ENCODE measurements around the gene ARID2.

ARID2 gene

DNA sequence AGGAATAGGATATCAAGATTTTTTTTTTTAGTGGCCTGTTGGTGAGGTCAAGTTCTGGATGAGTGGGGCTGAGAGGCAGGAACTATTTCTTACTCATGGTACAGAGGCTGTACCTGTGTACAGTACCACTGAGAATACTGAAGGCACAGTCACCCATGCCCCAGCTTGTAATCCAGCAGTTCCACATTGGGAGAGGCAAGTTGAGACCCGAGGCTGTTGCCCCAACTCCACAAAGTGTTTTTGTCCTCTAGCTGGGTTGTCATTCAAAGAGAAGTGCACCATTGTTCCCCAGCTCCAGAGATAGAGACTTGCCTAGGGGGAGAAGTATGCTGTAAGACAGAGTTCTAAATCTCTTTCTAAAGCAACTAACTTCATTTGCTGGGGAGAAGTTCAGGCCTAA, 38.7 kb downstream of the ARID2 start:
- DNase-seq (ENCODE audit: low spot score): no peak

DNA sequence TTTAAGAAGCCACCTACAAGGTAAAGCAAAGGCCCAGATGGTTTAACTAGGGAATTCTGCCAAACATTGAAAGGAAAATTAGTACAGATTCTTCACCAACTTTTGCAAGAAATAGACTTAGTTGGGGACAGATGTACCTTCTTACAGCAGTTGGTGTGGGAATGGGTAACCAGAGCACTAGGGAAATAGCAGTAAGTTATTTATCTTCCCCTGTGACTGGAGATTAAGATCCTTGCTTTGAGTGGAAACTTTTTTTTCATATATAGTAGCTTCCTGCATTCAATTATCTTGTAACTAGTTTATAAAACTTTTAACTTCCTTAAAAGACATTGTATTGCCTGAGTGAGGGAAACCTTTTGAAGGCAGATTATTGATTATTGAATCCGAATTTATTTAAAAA, 44.2 kb downstream of the ARID2 start:
- no peak for DNase-seq (ENCODE audit: low spot score)

DNA sequence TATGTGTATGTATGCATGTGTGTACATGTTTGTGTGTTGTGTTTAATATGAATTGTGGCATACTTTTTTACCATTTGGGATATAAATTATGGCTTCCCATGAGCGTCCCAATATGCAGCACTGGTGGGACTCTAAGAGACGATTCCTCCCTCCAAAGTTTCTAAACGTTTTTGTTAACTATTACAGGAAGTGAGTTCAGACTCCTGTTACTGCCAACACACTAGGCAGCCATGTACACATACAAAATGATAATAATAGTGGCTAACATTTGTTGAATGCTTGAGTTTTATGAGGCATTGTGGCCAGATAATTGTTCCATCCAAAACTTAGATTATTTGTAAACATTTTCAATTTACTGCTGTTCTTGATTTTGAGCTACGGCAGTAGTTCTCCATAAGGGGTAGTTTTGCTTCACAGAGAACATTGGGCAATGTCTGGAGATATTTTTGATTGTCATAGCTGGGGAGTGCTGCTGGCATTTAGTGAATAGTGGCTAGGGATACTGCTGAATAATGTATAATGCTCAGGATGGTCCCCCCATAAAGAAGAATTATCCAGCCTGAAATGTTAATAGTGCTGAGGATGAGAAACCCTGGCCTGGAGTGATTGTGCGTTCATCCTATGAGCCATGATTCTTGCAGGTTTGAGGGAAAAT, 45.1 kb downstream of the ARID2 start:
- no peak for DNase-seq (ENCODE audit: low spot score)

DNA sequence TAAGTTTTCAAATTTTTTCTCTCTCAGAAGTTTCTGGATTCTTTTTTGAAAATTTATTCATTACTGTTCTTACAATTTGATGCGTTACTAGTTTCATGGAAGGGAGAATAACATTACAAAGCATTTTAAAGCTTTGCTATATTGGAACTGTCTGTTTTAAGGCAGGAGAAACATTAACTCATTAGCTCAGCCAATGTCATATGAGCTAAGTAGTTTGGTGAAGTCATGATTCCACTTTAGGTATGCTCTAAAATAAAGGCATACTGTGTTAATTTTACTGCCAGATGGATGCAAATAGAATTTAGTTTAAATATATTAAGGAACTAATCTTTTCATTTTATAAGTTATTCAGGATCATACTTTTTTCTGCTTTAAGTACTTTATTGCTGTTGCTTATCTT, 46.0 kb downstream of the ARID2 start:
- DNase-seq (ENCODE audit: low spot score): no peak

DNA sequence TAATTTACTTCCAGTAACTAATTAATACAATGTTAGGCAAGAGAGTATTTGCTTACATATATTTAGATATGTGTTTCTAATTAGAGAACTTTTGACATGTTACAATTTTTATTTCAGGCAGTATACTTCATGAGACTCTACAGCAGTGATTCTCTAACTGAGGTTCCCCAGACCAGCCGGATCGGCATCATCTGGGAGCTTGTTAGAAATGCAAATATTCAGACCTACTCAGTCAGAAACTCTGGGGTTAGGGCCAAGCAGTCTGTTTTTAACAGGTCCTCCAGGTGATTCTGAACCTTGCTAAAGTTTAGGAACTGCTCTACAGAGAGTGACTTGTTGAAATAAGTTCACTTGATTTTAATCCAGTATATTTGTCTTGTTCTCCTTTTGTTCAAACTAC, 46.5 kb downstream of the ARID2 start:
- DNase-seq (ENCODE audit: low spot score): no peak

DNA sequence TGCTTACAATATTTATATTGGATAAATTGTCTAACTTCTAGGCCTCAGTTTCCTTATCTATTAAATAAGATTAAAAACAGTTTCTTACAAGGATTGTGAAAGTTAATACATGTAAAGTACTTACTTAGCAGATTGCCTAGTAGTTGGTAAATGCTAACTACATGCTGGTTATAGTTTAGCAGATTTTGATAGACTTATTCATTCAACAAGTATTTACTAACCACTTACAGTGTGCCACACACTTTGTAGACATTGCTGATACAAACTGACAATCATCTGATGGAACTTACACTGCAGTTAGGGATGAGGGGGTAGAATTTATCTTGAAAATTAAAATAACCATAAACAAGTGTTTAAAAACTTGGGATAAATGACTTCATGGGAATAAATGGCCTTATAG, 50.4 kb downstream of the ARID2 start:
- no peak for DNase-seq (ENCODE audit: low spot score)

DNA sequence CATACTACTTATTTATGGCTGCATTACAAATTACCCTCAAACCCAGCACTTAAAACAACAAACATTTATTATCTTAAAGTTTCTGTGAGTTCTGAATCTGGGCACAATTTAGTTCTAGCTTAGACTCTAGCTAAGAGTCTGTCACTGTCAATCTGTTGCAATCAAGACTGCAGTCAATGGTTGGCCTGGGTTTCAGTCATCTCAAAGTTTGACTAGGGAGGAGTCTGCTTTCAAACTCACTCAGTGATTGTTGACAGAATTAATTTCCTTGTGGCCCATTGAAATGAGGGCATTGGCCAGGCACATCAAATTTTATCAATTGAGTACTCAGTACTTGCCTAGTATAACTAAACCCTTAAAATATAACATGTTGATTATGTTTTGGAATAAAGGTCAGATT, 51.6 kb downstream of the ARID2 start:
- DNase-seq (ENCODE audit: low spot score): no peak

DNA sequence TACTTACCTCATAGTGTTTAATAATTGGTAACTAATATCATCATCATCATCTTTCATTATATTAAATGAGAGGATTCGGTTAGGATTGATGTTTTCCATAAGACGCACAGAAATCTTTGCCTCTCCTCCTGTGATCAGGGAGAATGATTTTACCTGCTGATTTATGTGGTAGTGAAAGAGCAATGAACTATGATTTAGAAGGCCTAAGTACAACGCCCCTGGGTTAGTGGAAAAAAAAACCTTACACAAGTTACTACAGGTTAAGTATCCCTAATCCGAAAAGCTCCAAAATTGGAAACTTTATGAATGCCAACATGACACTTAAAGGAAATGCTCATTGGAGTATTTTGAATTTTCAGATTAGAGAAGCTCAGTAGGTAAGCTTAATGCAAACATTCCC, 55.8 kb downstream of the ARID2 start:
- no peak for DNase-seq (ENCODE audit: low spot score)

DNA sequence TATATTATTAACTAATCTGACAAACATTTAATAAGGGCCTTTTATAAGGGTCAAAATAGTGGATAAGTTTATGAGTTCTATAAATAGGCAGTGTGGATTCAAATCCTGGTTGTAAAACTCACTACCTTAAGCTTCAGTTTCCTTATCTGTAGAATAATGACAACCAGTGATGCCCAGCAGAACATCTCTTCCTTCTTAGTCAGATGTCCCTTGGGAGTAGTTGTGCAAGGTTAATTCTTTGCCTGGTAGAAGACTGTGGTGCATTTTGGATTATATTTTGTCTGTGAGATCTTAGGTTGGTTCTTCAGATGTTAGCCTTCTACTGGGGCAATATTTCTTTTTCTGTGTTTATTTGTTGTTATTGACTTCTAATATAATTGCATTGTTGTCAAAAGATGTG, 59.5 kb downstream of the ARID2 start:
- no peak for DNase-seq (ENCODE audit: low spot score)

DNA sequence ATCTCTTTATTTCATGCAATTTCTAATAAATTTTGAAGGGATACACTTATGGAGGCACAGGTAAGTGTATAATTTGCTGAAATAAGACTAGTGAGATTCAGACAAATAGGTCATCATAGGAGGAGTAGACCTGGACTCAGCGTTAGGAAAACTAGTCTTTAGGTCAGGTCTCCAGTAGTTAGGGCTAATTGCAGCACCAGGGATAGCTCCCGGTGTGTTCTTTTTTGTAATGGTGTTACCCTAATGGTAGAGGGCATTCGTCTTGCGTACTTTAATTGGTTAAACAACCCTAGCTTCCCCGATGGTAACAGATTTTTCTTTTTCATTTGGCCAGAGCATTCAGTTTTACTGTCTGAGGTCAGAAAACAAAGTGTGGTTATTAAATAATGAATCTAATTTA, 64.9 kb downstream of the ARID2 start:
- DNase-seq (ENCODE audit: low spot score): no peak

DNA sequence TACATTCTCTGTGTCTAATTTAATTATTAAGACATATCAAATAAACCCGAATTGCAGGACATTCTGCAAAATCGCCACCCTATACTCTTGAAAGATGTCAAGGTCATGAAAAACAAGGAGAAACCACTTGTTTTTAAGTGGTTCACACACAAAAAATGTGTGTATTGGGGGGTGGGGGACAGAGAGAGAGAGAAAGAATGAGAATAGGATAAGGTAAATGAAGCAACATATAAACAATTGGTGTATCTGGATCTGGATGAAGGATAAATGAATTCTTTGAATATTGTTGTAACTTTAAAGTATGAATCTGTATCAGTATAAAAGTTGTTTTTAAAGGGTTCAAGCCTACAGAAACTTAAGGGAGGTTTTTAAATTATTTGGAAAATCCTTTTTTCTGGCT, 72.1 kb downstream of the ARID2 start:
- no peak for DNase-seq (ENCODE audit: low spot score)

DNA sequence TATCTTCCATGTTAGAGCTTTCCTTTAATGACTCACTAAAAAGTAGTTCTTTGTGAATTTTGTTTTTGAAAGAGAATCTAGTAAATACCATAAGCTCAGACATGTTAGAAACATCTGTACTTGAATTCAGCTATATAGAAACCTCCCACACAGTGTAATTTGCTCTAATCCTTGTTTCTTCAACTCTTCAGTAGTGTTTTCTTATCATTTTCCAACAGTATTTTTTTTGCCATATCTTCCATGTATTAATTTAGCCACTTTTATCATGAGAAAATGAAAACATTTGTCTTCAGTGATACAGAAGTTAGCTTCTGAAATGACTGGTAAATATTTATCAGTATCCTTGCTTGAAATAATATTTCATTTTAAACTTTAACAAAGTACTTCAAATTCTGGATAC, 73.6 kb downstream of the ARID2 start:
- DNase-seq (ENCODE audit: low spot score): no peak

DNA sequence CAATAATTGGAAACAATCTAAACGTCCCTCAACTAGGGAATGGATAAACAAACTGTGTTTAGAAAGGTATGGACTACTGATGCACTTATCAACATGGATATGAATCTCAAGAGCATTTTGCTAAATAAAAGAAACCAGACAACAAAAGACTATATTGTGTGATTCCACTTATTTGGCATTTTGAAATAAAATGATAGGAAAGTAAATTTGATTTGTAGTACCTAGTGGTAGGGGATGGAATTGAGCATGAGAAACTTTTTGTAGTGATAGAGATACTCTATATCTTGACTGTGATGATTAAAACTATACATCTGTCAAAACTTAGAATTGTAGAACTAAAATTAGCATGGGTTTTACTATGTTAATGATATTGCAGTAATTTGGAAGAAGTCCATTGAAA, 87.1 kb downstream of the ARID2 start:
- no peak for DNase-seq (ENCODE audit: low spot score)

DNA sequence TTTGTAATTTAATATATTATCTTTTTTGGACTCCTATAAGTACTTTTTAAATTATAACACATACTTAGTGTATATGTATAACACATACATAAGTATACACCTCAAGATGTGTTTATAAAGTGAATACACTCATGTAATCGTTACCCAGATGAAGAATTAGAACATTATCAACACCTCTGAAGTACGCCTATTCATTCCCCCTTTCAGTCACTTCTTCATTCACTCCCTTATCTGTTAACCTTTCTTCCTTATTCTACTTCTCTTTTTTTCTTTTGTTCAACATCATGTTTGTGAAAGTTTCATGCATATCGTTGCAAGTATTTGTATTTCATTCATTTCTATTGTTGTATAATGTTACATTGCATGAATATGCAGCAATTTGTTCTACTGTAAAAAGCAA, 98.5 kb downstream of the ARID2 start:
- no peak for DNase-seq (ENCODE audit: low spot score)

DNA sequence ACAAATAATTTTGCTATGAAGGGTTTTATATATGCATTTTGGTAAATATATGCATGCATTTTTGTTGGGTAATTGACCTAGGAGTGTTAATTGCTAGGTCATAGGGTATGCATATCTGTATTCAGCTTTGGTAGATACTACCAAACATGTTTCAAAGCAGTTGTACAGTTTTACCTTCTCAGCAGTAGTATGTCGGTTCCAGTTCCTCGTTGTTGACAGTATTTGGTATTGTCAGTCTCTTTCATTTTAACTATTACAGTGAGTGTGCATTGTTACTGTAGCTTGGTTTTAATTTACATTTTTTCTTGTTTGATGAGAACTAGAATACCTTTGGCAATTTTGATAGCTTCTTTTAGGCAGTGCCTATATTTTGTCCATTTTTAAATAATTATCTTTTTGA, 98.9 kb downstream of the ARID2 start:
- DNase-seq (ENCODE audit: low spot score): no peak

DNA sequence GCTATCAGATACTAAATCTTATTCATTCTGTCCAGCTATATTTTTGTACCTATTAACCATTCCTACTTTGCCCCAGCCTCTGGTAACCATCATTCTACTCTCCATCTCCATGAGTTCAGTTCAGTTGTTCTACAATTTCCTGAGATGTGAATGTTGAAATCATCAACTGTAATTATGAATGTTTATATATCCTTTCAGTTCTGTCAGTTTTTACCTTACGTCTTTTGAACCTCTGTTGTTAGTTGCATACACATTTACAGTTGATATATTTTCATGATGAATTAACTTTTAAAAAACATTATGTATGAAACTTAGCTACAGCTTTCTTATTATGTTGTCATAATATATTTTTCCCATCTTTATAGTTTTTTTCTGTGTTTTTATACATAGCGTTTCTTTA, 102.1 kb downstream of the ARID2 start:
- DNase-seq (ENCODE audit: low spot score): no peak

DNA sequence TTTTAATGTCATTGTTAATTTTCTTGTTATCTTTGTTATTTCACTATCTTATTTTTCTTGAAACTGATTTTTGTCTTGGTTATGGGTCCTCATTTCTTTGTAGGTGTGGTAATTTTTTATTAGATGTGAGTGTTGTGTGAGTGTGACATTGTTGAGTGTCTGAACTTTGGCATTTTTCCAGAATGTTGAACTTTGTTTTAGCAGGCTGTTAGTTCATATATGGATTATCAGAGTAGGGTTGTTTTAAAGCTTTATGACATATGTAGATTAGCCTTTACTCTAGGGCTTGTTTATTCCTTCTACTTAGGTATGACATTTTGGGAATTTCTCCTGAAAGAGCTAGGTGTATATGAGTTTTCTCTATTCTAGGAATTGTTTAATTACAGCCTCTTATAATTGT, 103.9 kb downstream of the ARID2 start:
- no peak for DNase-seq (ENCODE audit: low spot score)

DNA sequence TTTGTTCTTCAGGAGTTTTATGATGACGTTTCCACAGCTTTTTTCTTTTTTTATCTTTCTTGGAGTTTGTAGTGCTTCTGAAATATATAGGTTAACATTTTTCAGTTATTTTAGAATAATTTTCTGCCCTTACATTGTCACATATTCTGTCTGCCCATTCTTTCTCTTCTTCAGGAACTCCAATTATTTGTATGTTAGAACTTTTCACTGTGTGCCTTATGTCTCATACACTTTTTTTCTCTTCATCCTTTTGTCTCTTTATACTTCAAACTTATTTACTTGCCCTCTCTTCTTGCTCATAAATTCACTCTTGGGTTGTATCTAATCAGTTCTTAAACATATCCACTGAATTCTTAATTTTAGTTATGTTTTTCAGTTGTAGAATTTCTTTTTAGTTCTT, 105.3 kb downstream of the ARID2 start:
- no peak for DNase-seq (ENCODE audit: low spot score)

DNA sequence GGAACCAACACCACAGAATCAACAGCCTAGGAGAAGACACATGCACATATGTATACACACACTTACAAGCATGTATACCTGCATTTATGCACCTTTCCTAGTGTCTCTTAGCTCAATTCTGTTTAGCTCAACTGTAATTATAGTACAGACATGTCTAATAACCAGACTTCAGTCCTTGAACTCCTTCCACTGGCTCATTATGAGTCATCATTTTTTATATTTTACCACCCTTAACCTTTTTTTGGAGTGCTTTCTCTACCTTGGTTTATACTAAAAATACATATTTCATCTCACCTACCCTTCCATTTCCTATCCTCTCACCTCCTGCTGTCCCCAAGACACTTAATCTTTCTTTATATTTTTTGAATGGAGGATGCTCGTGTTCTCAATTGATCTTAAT, 110.4 kb downstream of the ARID2 start:
- no peak for DNase-seq (ENCODE audit: low spot score)

DNA sequence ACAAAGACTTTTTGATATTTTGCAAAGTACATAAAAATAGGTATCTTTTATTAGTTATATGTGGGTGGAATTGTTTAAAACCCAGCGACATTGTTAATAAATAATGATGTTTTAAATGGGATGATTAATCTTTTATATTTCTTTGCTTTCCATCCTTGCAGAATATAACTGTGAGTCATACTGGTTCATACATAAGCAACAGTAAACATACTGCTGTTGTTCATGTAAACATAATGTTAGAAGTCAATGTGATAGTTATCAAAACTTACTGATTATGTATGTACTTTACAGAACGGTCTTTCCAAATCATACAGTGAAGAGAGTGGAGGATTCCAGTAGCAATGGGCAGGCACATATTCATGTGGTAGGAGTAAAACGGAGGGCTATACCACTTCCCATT, 119.8 kb downstream of the ARID2 start:
- no peak for DNase-seq (ENCODE audit: low spot score)

DNA sequence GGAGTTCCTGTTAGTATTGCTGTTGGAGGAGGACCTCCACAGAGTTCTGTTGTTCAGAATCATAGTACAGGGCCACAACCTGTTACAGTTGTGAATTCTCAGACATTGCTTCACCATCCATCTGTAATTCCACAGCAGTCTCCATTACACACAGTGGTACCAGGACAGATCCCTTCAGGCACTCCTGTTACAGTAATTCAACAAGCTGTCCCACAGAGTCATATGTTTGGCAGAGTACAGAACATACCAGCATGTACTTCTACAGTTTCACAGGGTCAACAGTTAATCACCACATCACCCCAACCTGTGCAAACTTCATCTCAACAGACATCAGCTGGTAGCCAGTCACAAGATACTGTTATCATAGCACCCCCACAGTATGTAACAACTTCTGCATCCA, 120.8 kb downstream of the ARID2 start:
- no peak for DNase-seq (ENCODE audit: low spot score)

DNA sequence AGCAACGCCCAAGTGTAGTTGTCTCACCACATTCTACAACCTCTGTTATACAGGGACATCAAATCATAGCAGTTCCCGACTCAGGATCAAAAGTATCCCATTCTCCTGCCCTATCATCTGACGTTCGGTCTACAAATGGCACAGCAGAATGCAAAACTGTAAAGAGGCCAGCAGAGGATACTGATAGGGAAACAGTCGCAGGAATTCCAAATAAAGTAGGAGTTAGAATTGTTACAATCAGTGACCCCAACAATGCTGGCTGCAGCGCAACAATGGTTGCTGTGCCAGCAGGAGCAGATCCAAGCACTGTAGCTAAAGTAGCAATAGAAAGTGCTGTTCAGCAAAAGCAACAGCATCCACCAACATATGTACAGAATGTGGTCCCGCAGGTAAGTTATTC, 123.0 kb downstream of the ARID2 start:
- no peak for DNase-seq (ENCODE audit: low spot score)

DNA sequence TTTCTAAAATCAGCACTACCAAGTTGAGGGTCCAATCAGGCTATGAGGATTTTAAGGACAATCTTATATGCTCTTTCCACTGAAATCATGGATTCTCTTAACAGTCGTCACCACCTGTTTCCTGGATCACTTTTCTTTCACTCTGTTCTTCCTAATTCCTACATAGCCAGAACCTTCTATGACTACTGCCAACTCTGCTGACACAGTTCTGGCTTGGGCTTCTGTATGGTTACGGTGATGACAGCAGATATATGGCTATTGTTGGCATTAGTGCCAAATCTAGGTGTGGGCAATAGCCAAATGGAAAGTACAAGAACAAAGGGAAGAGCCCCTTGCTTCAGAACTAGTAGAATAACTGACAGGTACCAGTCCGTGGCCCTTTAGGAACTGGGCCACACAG, 124.0 kb downstream of the ARID2 start:
- DNase-seq (ENCODE audit: low spot score): no peak

DNA sequence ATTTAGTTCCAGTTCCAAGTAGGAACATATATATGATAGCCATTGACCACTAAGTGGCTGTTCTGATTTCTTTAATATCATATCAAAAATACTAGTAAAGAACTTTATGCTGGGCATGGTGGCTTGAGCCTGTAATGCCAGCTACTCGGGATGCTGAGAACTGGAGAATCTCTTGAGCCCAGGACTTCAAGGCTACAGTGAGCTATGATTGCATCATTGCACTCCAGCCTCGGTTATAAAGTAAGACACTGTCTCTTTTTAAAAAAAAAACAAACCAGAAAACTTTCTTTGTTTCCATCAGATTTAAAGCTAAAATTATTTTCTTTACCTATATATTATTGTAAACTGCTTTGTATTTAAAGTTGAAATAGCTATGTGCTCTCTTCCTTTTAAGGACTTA, 133.8 kb downstream of the ARID2 start:
- no peak for DNase-seq (ENCODE audit: low spot score)

DNA sequence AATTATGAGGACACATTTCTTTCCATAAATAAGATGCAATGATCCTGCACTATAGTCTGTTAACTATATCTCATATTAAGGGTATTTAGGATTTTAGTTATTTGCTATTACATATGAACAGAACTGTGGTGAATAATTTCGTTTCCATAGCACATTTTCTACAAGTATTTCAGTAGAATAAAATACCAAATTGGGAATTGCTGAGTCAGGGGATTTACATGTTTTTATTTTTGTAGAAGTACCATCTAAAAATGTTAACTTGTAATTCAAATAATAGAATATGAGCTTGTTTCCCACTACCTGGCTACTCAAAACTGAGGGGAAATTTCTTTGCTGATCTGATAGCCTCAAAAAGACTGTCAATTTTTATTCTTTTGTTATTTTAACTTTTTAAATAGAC, 136.8 kb downstream of the ARID2 start:
- DNase-seq (ENCODE audit: low spot score): no peak
